HG02973 (cell line): ENCODE measurements around the gene OLFM2.
"Not testable (repeated sequence)": the region's sequence is repeated elsewhere in the genome, so short reads cannot be mapped to it uniquely, and the experiment has no call there.

Experiments used
- ATAC-seq: cut with Tn5 transposase; IDR thresholded peaks from one replicate; pipeline ENCODE4 v1.9.1; 2021; ENCODE audit warnings: moderate library complexity; ENCODE audit not compliant: unreplicated experiment

OLFM2 gene

DNA sequence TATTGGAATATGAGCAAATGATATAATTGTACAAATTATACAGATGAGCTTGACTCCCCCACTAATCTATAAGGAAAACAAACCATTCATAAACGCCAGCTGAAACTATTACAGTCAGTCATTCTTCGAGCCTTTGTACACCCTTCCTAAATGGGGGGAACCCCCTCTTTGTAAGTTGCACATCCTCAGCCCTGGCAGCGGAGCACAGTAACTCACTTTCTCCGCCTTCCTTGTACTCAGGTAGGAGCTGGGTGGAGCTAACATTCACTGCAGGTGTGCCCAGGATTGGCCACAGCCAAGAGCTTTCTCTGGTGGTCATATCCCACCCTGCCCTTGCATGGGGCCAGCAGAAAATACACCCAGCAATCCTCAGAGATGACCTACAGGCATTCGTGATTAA, 72.6 kb downstream of the OLFM2 start:
- ATAC-seq, result no peak

DNA sequence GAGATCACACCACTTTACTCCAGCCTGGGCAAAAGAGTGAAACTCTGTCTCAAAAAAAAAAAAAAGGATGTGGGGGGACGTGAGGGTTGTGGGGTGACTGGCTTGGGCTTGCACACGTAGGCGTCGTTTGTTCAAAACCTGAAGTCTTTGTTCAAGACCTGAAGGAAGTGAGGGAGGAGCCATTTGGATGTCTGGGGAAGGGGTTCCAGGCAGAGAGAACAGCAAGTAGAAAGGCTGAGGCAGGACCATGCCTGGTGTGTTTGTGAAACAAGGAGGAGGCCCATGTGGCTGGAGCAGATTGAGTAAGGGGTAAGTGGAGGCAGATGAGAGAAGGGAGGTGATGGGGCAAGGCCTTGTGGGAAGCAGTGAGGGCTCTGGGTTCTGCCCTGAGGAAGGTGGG, 73.4 kb downstream of the OLFM2 start:
- no peak for ATAC-seq

DNA sequence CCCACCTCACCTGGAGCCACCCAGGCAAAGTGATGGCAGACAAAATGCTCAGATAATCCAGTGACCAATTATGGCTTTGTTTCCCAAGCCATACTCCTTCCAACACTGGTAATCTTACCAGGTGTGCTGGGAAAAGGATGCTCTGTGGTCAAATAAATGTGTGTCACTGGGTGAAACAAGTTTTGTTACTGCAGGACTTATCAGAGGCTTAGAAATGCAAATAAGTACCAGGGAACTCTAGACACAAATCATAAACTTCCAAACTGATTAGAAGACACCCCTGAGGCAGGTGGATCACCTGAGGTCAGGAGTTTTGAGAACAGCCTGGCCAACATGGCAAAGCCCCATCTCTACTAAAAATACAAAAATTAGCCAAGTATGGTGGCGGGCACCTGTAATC, 74.8 kb downstream of the OLFM2 start:
- ATAC-seq, result no peak

DNA sequence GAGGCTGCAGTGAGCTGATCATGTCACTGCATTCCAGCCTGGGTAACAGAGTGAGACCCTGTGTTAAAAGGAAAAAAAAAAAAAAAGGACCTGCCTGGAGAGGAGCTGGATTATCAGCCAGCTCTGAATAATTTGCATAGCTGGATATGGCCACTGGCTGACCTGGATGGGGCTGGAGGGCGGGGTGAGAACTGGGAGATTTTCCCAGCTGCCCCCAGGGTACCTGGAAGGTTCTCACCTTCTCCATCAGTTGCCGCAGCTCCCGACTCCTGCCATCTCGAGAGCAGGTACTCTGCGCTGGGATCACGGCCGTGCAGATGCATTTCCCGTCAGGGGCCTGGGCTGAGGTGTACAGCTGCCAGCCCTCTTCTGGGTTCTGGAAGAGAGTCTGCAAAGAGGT, 75.9 kb downstream of the OLFM2 start:
- ATAC-seq, result no peak

DNA sequence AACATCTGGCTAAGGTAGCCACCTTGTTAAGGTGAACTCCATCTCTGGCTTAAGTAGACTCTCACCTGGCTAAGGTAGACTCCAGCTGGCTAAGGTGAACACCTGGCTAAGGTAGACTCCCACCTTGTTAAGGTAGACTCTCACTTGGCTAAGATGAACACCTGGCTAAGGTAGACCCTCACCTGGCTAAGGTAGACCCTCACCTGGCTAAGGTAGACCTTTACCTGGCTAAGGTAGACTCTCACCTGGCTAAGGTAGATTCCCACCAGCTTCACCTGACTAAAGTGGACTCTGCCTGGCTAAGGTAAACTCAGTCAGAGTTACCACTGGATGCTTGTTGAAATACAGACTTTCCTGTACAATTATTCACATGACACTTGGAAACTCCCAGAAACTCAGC, 77.5 kb downstream of the OLFM2 start:
- ATAC-seq, result no peak

DNA sequence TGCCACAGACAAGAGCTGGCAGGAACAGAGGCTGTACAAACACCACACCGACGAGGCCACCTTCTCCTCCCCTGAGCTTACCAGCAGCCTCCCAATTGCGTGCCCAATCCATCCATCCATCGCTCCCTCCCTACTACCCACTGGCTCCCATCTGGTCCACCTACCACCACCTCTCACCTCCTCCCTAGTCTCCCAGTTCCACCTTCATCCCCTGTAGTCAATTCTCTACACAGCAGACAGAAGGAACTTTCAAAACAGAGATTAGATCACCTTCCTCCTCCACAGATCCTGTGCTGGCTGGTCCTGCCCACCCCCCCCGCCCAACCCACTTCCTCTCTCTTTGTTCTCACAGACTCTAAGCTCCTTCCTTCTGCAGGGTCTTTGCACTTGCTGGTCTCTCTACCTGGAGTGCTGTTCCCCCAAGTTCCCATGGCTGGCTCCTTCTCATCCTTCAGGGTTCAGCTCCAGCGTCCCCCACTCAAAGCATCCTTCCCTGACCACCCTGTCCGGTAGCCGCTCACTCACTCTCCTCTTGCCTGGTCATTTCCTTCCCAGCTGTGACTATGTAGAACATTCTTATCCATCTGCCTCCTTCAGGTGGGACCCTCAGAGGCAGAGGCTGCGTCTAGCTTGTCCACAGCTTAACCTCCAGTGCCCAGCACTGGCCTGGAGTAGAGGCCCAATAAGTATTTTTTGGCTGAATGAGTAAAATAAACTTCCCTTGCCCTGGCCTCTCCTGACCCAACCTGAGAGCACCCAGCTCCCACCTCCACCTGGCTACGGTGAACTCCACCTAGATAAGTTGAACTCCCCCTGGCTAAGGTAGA, 78.2 kb downstream of the OLFM2 start:
- no peak for ATAC-seq

DNA sequence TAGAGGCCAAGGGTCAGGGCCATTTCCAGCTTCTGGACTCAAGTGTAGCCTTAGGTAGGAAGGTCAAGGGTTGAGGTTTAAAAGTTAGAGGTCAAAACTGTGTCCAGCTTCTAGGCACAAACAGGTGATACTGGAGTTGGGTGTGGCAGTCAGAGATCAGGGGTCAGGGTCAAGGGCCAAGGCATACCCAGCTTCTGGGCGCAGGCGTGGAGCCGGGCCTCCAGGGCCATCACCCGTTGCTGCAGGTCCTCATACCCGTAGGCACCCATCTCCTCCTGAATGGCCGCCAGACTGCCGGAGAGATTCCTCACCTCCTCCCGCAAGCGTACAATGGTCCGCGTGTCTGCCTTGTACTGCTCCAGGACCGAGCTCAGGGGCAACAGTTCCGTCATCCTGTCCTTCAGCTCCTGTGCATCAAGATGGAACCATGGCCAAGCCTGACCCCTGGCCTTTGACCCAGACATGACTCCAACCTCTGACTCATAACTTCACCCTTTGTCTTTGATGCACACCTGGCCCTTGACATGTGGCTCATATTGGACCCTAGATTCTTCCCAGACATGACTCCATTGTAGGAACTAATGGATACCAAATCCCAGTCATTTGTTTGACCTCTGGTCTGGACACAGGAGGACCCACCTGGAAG, 79.1 kb downstream of the OLFM2 start:
- ATAC-seq, result no peak

DNA sequence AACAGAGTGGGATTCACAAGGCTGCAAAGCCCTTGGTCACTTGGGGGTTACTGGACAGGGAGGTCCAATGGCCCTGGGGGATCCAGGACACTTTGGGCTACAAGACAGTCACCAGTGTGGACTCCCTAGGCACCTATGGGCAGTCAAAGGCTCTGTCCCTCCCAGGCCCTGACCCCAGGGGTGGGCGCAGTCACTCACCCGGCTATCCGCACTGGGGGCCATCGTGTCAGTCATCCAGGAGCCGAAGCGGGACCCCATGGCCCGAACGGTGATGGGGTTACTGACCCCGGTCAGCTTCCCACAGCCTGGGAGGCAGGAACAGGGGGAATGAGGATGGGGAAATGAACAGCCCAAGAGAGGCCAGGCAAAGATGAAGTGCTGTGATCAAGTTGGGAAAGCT, 79.7 kb downstream of the OLFM2 start:
- no peak for ATAC-seq

DNA sequence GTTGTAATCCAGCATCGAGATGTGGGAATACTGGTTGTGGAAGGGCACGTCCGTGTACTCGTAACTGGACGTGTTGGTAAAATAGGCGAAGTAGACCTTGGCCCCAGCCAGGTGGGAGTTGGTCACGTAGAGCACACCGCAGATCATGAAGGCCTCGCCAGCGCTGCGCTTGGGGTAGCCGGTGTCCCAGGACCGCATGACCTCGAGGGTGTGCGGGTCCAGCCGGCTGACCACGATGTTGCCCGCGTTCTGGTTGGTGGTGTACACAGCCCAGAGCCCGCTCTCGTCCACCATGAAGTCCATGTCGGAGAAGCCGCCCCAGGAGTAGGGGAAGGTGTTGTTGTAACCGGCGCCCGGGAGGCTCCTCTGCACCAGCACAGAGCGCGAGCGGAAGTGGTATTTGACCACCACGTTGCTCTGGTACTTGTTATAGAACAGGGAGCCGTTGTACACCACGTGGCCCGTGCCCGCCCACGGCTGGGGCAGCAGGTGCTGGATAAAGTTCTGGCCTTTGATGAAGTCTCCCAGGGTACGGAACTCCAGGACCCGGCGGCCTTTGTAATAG, 82.0 kb downstream of the OLFM2 start:
- no peak for ATAC-seq

DNA sequence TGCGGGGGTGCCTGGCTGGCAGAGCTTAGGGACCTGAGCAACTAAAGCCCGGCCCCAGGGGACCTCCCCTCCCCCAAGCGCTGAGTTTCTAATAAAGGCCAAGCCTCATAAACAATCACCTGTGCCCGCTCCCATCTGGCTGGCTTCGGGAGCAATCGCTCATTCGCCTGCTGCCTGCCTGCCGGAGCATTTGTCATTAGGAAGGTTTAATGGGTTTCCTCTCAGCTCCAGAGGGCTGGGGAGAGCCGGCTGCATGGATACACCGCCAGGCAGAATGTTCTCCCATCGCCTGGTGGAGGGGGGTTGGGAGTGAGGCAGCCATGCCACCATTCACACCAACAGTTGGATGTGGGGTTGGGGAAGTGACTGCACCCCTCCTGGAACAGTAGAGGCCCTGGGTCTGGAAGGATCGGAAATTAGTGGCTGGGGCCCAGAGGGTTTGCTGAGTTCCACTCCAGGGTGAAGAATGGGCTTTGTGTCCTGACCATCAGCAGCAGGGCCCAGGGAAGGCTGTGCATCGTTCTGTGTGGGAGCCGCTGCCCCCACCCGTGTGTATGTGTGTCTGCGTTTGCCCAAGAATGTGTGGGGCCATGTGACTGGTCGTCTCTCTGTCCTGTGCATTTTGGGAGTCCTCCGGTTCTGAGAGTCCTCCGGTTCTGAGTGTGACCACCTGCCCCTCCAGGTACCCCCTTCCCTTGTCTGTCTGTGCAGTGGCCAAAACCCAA, 85.9 kb downstream of the OLFM2 start:
- ATAC-seq, result no peak

DNA sequence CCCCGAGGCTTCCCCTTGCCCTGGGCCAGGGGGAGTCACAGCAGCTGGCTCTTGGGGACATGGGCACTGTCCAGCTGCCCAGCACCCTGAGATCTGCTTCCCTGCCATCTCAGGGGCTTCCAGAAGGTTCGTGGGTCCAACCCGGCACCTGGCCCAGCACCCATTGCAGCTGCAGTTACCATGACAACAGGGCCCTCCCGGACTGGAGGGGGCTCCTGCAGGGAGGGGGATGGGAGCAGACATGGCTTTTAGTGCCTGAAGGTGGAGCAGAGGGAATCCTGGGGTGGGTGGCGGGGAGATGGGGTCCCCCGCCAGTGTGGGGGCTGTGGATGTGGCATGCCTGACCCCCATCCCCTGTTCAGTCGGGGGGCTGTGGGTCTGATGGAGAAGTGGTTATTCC, 86.5 kb downstream of the OLFM2 start:
- no peak for ATAC-seq

DNA sequence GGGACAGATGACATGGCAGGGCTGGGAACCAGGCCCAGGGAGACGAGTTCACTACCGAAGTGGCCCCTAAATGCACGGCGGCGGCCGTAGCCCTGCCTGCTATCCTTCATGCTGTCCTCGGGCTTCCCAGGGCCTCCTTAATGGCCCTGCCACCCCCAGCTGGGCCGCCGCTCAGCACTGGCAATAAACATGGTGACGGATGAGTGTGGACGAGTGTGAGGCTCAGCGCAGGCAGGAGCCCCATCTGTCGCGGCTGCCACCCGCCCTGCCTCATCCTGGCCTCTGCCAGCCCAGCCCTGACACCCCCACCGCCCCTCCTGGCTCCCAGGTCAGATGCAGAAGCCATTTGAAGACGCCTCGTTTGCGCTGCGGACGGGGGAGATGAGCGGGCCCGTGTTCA, 87.6 kb downstream of the OLFM2 start:
- ATAC-seq, result no peak

DNA sequence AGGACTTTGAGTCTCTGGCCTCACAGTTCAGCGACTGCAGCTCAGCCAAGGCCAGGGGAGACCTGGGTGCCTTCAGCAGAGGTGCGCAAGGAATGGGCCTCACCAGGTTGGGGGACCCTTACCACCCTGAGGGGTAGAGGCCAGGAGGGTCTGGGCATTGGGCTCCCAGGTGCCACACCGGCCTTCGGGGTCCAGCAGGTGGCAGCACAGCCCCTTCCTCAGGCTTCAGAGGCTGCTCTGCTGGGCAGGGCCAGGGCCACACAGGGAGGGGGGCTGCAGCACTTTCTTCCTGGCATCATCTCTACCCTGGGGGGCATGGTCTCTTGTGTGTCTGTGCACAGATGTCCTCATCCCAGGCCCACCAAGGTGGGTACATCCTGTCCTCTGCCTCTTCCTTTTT, 88.3 kb downstream of the OLFM2 start:
- ATAC-seq, result no peak

DNA sequence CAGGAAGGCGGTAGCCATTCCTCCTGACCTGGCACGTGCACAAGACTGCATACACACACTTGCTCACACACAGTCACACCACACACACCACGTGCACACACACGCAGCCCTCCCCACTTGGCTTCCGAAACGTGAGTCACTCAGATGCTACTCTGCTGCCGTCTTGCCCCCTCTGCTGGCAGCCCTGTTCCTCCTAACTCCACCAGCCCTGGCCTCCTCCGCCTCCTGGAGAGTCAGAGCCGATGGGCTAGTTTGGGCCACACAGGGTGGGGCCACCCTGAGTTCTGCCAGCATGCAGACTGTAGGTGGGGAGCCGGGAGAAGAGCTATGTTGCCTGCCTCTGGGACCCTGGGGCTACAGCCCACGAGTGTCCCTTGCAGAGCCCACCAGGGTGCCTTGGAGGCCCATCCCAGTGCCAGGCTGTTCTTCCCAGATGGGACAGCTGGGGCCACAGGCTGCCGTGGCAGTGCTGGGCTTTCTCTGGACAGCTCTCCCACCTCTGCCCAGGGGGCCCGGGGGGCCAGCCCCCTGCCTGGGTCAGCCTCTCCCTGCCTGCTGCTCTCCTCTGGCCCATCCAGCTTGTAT, 89.1 kb downstream of the OLFM2 start:
- ATAC-seq, result no peak

DNA sequence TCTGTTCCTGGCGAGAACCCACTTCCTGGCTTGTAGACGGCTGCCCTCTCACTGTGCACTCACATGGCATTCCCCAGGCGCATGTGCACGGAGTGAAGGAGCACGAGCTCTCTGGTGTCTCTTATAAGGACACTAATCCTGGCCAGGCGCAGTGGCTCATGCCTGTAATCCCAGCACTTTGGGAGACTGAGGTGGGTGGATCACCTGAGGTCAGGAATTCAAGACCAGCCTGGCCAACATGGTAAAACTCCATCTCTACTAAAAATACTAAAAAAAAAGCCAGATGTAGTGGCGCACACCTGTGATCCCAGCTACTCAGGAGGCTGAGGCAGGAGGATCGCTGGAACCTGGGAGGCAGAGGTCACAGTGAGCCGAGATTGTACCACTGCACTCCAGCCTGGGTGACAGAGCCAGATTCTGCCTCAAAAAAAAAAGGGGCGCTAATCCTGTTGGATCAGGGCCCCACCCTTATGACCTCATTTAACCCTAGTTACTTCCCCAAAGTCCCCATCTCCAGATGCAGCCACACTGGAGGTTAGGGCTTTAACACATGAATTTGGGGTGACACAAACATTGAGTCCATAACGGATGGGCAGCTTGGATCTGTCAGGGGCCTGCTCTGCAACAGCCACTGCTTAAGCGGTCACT, 92.6 kb downstream of the OLFM2 start:
- not testable (repeated sequence) for ATAC-seq

DNA sequence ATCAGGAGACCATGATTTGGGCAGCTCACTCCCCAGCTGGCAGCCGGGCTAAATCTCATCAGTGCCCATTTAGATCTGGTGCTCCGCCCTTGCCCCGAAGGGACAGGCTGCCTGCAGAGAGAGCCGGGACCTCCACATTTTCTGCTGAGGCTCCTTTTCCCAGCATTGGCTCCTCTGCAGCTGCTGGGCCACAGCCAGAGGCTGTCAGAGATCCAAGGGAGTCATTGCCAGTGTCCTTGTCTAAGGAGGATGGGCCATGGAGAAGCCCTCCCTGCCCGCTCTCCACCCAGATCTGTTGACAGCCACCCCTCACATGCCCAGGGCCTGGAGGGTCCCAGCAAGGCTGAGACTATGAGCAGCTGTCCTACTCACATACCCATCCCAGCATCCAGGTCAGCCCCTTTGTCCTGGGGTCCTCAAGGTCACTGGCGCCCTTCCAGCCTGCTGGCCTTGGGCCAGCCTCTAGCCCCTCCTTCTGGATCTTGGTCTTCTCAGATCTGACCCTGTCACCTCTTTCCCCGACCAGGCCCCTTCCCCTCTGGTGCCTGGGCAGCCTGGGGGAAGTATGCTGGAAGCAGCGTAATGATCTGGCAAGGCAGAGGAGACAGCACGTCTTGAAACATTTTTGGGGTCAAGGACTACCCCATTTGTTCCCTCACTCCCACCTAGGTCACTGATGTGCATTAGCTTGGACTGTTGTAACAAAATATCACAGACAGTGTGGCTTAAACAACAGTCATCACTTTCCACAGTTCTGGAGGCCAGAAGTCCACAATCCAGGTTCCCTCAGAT, 93.3 kb downstream of the OLFM2 start:
- no peak for ATAC-seq

DNA sequence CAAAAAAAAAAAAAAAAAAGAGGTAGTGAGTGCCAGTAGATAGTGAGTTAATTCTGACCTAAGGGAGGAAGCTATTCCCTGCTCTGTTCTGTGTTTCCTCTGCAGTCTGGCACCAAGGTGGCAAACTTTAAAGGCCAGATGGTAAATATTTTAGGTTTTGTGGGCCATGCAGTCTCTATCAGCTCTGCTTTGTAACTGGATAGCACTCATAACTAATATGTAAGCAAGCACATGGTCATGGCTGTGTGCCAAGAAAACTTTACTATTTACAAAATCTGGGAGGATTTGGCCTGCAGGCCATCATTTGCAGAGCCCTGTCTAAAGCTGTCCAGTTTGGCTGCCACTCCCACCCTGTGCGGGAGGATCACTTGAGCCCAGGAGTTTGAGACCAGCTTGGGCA, 96.9 kb downstream of the OLFM2 start:
- ATAC-seq, result no peak

DNA sequence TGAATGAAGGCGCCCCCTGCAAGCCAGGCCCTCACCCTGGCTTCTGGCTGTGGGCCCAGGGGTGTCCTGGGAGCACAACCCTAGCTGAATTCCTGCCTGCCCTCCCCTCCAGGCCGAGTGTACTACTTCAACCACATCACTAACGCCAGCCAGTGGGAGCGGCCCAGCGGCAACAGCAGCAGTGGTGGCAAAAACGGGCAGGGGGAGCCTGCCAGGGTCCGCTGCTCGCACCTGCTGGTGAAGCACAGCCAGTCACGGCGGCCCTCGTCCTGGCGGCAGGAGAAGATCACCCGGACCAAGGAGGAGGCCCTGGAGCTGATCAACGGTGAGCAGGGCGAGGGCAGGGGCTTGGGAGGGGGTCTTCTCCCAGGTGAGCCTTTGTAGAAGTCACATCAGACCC, 98.0 kb downstream of the OLFM2 start:
- no peak for ATAC-seq

DNA sequence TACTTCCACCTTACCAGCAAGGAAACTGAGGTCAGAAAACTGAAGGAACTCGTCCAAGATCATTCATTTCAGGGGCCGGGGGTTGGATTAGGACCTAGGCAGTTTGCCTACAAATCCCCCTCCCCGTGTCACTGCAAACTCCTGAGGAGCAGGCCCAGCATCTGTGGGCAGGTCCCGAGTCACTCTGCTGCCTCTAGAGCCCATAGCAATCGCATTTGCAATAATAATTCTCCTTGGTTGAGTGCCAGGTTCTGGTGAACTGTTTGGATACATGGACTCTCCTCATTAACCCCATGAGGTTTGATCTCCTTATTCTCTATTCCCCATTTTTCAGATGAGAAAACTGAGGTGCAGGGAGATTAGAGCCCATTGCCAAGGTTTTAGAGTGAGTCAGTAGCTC, 100.3 kb downstream of the OLFM2 start:
- no peak for ATAC-seq

DNA sequence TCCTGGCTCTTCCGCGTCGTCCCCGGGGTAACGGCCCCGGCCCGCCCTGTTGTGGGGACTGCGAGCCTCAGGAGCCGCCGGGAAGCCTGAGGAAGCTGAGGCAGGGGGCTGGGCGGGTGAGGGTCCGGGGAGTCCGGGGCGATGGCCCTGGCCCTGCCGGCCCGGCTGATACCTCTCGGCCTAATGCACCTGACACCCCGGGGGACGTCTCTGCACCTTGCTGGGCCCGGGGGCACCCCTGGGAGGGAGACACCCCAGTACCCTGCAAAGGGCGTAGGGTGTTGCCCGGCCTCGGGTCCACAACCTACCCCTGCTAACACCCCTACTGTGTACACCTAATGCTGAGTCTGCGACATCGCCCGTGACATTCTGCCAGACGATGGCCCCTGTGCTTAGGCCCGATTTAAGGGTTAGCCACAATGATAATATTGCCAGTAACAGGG, 100.8 kb downstream of the OLFM2 start:
- ATAC-seq, result peak; percentile 12
